ENCODE measurements around the gene ZNF205. TPM values are rescaled to one million over a fixed set of nuclear protein-coding genes. Genes with fewer than 3 reads are reported as not detected.

ZNF205 gene
- total RNA-seq, 1 donor = 17.7 TPM

- H4K20me1 ChIP-seq (ENCODE audit: insufficient read depth, low read length) = no peaks in the 10 kb centered on the region
- no peaks in the 10 kb centered on the region for H3K36me3 ChIP-seq (ENCODE audit: insufficient read depth, low read length)
- no peak overlapping the region for H3K27ac ChIP-seq (ENCODE audit: low read depth, low read length)
- TF ChIP-seq CTCF (IDR thresholded peaks at IDR 0.05; ENCODE audit: extremely low read depth, low read depth, low read length) = no peak
- H2AFZ ChIP-seq (ENCODE audit: low read length) = no peak overlapping the region
- peak; percentile 82 for DNase-seq (ENCODE audit: insufficient read length, low spot score, missing footprints)
- H3K9me3 ChIP-seq (ENCODE audit: low read depth, low read length) = no peaks in the 10 kb centered on the region
- H3K79me2 ChIP-seq (ENCODE audit: insufficient read depth, low read length) = no peaks in the 10 kb centered on the region
- no peak overlapping the region for H3K4me3 ChIP-seq (ENCODE audit: insufficient read depth, low read length)
- H3K4me2 ChIP-seq (ENCODE audit: insufficient read depth, low read length) = no peak overlapping the region
- no peaks in the 10 kb centered on the region for H3K27me3 ChIP-seq (ENCODE audit: insufficient read depth, low read length)
- H3K4me1 ChIP-seq (ENCODE audit: insufficient read depth, low read length) = no peaks in the 10 kb centered on the region
These were observed 19.9 kb upstream of the ZNF205 start for GRCh38 chr16:3092501-3092941.

GRCh38 chr16:3094289-3095027 lies 17.9 kb upstream of the ZNF205 start:
- peak; percentile 70 for TF ChIP-seq CTCF (IDR thresholded peaks at IDR 0.05; ENCODE audit: extremely low read depth, low read depth, low read length)
- Histone ChIP-seq H4K20me1 (ENCODE audit: insufficient read depth, low read length) (no peaks in the 10 kb centered on the region), H2AFZ (ENCODE audit: low read length) (no peak overlapping the region), H3K4me2 (ENCODE audit: insufficient read depth, low read length) (no peak overlapping the region), H3K79me2 (ENCODE audit: insufficient read depth, low read length) (no peaks in the 10 kb centered on the region), H3K27me3 (ENCODE audit: insufficient read depth, low read length) (peaks cover 9% of the 10 kb centered on the region), H3K27ac (ENCODE audit: low read depth, low read length) (no peak overlapping the region), H3K9me3 (ENCODE audit: low read depth, low read length) (no peaks in the 10 kb centered on the region), H3K4me1 (ENCODE audit: insufficient read depth, low read length) (peaks cover under 1% of the 10 kb centered on the region), H3K36me3 (ENCODE audit: insufficient read depth, low read length) (no peaks in the 10 kb centered on the region), H3K4me3 (ENCODE audit: insufficient read depth, low read length) (no peak overlapping the region)
- peak; percentile 91 for DNase-seq (ENCODE audit: insufficient read length, low spot score, missing footprints)

GRCh38 chr16:3095869-3096268 lies 16.5 kb upstream of the ZNF205 start:
- Histone ChIP-seq H3K36me3 (ENCODE audit: insufficient read depth, low read length) (no peaks in the 10 kb centered on the region), H2AFZ (ENCODE audit: low read length) (no peak overlapping the region), H3K9me3 (ENCODE audit: low read depth, low read length) (no peaks in the 10 kb centered on the region), H3K79me2 (ENCODE audit: insufficient read depth, low read length) (no peaks in the 10 kb centered on the region), H3K27ac (ENCODE audit: low read depth, low read length) (no peak overlapping the region), H3K4me3 (ENCODE audit: insufficient read depth, low read length) (no peak overlapping the region), H3K4me2 (ENCODE audit: insufficient read depth, low read length) (no peak overlapping the region), H3K27me3 (ENCODE audit: insufficient read depth, low read length) (peaks cover 13% of the 10 kb centered on the region), H3K4me1 (ENCODE audit: insufficient read depth, low read length) (peaks cover 6% of the 10 kb centered on the region), H4K20me1 (ENCODE audit: insufficient read depth, low read length) (no peaks in the 10 kb centered on the region)
- DNase-seq (ENCODE audit: insufficient read length, low spot score, missing footprints) = peak; percentile 93
- TF ChIP-seq CTCF (IDR thresholded peaks at IDR 0.05; ENCODE audit: extremely low read depth, low read depth, low read length) = peak; percentile 32

GRCh38 chr16:3096362-3096761 lies 16.0 kb upstream of the ZNF205 start:
- DNase-seq (ENCODE audit: insufficient read length, low spot score, missing footprints) = no peak
- no peaks in the 10 kb centered on the region for H3K36me3 ChIP-seq (ENCODE audit: insufficient read depth, low read length)
- H3K27ac ChIP-seq (ENCODE audit: low read depth, low read length) = no peak overlapping the region
- H3K4me2 ChIP-seq (ENCODE audit: insufficient read depth, low read length) = no peak overlapping the region
- no peak for TF ChIP-seq CTCF (IDR thresholded peaks at IDR 0.05; ENCODE audit: extremely low read depth, low read depth, low read length)
- H3K79me2 ChIP-seq (ENCODE audit: insufficient read depth, low read length) = no peaks in the 10 kb centered on the region
- H4K20me1 ChIP-seq (ENCODE audit: insufficient read depth, low read length) = no peaks in the 10 kb centered on the region
- H3K27me3 ChIP-seq (ENCODE audit: insufficient read depth, low read length) = peaks cover 13% of the 10 kb centered on the region
- H2AFZ ChIP-seq (ENCODE audit: low read length) = no peak overlapping the region
- no peak overlapping the region for H3K4me3 ChIP-seq (ENCODE audit: insufficient read depth, low read length)
- H3K9me3 ChIP-seq (ENCODE audit: low read depth, low read length) = no peaks in the 10 kb centered on the region
- peaks cover 6% of the 10 kb centered on the region for H3K4me1 ChIP-seq (ENCODE audit: insufficient read depth, low read length)
